Tibial artery (tissue), 4 donors: Measurements from ENCODE around the gene NUP35.
"Not testable (repeated sequence)": the region's sequence is repeated elsewhere in the genome, so short reads cannot be mapped to it uniquely, and the experiment has no call there.

ENCODE experiments used
- DNase-seq, 2 donors: peaks; one replicate each; pipeline ENCODE4 v3.0.0-alpha.2; 2019
- H3K27ac ChIP-seq, 2 donors: fragments of 200-600 bp; sonication (generic) in 1 of 2; 1 replicate in 1 of 2; 2 replicates in 1 of 2; pipeline ENCODE4 v1.5.1; 2018 to 2019; ENCODE audit warnings: mild to moderate bottlenecking in 1 of 2
- H3K27me3 ChIP-seq, 2 donors: fragments of 200-600 bp; sonication (generic) in 1 of 2; one replicate each; pipeline versions ENCODE4 v1.5.1 to v1.6.0; 2016 to 2019
- H3K36me3 ChIP-seq, 3 donors: fragments of 200-600 bp; sonication (generic) in 2 of 3; one replicate each; pipeline ENCODE4 v1.5.1; 2016 to 2019; ENCODE audit warnings: mild to moderate bottlenecking in 2 of 3
- H3K4me1 ChIP-seq, 4 donors: fragments of 200-600 bp; sonication (generic) in 2 of 4; 1 replicate in 3 of 4; 2 replicates in 1 of 4; pipeline ENCODE4 v1.5.1; 2016 to 2019
- H3K4me3 ChIP-seq, 2 donors: fragments of 200-600 bp; sonication (generic) in 1 of 2; 1 replicate in 1 of 2; 2 replicates in 1 of 2; pipeline ENCODE4 v1.5.1; 2018 to 2019; ENCODE audit warnings: mild to moderate bottlenecking in 2 of 2
- H3K9me3 ChIP-seq, 3 donors: fragments of 200-600 bp; sonication (generic) in 1 of 3; one replicate each; pipeline ENCODE4 v1.5.1; 2016 to 2019
- CTCF ChIP-seq, 2 experiments: fragments of 200-600 bp in 1 of 2; fragments of 450-650 bp in 1 of 2; IDR thresholded peaks; one replicate each; pipeline ENCODE4 v1.5.1; 2017 to 2019; ENCODE audit warnings: antibody characterized with exemption in 2 of 2, mild to moderate bottlenecking in 1 of 2, moderate library complexity in 1 of 2
- intact Hi-C: fragments of 100-400 bp; cut with DNase I; formaldehyde crosslinking; loops from one replicate; pipeline ENCODE4 v1.15.0; 2023; ENCODE audit warnings: low total_unique reads

Gene NUP35

GRCh38 chr2:183148955-183149354, 24.7 kb downstream of the NUP35 start:
- no peak for DNase-seq
- intact Hi-C loops = no loop called here
- Histone ChIP-seq H3K27me3 (no peaks in the 10 kb centered on the region), H3K27ac (no peak overlapping the region), H3K4me3 (no peak overlapping the region), H3K9me3 (no peaks in the 10 kb centered on the region), H3K36me3 (peaks cover 0 to 24% (median 15%) of the 10 kb centered on the region in 3 donors), H3K4me1 (no peaks in the 10 kb centered on the region)
- no peak for TF ChIP-seq CTCF (IDR thresholded peaks at IDR 0.05)

GRCh38 chr2:183149489-183149888, 25.2 kb downstream of the NUP35 start:
- no peaks in the 10 kb centered on the region for H3K4me1 ChIP-seq
- no peak for DNase-seq
- intact Hi-C loops = no loop called here
- H3K36me3 ChIP-seq = peaks cover 0 to 22% (median 13%) of the 10 kb centered on the region in 3 donors
- no peak for TF ChIP-seq CTCF (IDR thresholded peaks at IDR 0.05)
- H3K27ac ChIP-seq = no peak overlapping the region
- no peaks in the 10 kb centered on the region for H3K9me3 ChIP-seq
- H3K27me3 ChIP-seq = no peaks in the 10 kb centered on the region
- no peak overlapping the region for H3K4me3 ChIP-seq

GRCh38 chr2:183152280-183152679, 28.0 kb downstream of the NUP35 start:
- H3K27me3 ChIP-seq, H3K27ac ChIP-seq, DNase-seq, intact Hi-C loops, H3K9me3 ChIP-seq, H3K4me3 ChIP-seq, H3K4me1 ChIP-seq: not testable (repeated sequence)
- peaks cover 0 to 22% (median 13%) of the 10 kb centered on the region in 3 donors for H3K36me3 ChIP-seq

- no peak overlapping the region for H3K27ac ChIP-seq
- H3K9me3 ChIP-seq = no peaks in the 10 kb centered on the region
- no peak for DNase-seq
- no peaks in the 10 kb centered on the region for H3K4me1 ChIP-seq
- intact Hi-C loops = no loop called here
- no peaks in the 10 kb centered on the region for H3K27me3 ChIP-seq
- no peak for TF ChIP-seq CTCF (IDR thresholded peaks at IDR 0.05)
- no peak overlapping the region for H3K4me3 ChIP-seq
- peaks cover 2 to 26% (median 16%) of the 10 kb centered on the region in 3 donors for H3K36me3 ChIP-seq
Measured at GRCh38 chr2:183153967-183154366, 29.7 kb downstream of the NUP35 start.

- DNase-seq, H3K4me1 ChIP-seq, intact Hi-C loops, H3K9me3 ChIP-seq, H3K4me3 ChIP-seq, H3K27me3 ChIP-seq, H3K27ac ChIP-seq: not testable (repeated sequence)
- H3K36me3 ChIP-seq = peaks cover 10 to 26% (median 23%) of the 10 kb centered on the region in 3 donors
Measured at GRCh38 chr2:183154772-183155171, 30.5 kb downstream of the NUP35 start.

- Histone ChIP-seq H3K27ac (no peak overlapping the region), H3K36me3 (peaks cover 30 to 44% (median 41%) of the 10 kb centered on the region in 3 donors), H3K27me3 (no peaks in the 10 kb centered on the region), H3K4me3 (no peak overlapping the region), H3K4me1 (no peaks in the 10 kb centered on the region), H3K9me3 (no peaks in the 10 kb centered on the region)
- no peak for DNase-seq
- no peak for TF ChIP-seq CTCF (IDR thresholded peaks at IDR 0.05)
- intact Hi-C loops = no loop called here
Measured at GRCh38 chr2:183157131-183157530, 32.9 kb downstream of the NUP35 start.

- Histone ChIP-seq H3K27me3 (no peaks in the 10 kb centered on the region), H3K4me1 (no peaks in the 10 kb centered on the region), H3K9me3 (no peaks in the 10 kb centered on the region), H3K36me3 (peaks cover 46 to 52% (median 47%) of the 10 kb centered on the region in 3 donors), H3K27ac (no peak overlapping the region), H3K4me3 (no peak overlapping the region)
- no peak for DNase-seq
- TF ChIP-seq CTCF (IDR thresholded peaks at IDR 0.05) = no peak
- intact Hi-C loops = no loop called here
Measured at GRCh38 chr2:183162362-183162761, 38.1 kb downstream of the NUP35 start.
